ENCODE measurements around the gene WDR19. TPM values are rescaled to one million over a fixed set of nuclear protein-coding genes. Genes with fewer than 3 reads are reported as not detected.

Gene WDR19
- total RNA-seq, 1 donor from 2014 or later = 28.3 TPM

DNA sequence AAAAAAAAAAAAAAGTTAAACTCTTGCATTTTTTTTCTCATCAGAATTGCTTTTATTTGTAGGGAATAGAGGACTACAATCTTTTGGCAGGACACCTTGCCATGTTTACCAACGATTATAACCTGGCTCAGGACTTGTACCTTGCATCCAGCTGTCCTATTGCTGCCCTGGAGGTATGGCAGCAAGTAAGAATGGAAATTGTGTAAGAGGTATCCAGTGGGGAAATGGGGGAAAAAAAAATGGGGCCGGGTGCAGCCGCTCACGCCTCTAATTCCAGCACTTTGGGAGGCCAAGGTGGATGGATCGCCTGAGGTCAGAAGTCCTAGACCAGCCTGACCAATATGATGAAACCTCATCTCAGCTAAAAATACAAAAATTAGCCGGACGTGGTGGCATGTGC lies 49.8 kb downstream of the WDR19 start:
- peaks cover 0 to 13% of the 10 kb centered on the region in 2 donors for H3K4me1 ChIP-seq
- H3K27me3 ChIP-seq = no peaks in the 10 kb centered on the region
- no peak overlapping the region for H3K27ac ChIP-seq
- intact Hi-C loops (cut with DNase I) = no loop called here
- H3K9me3 ChIP-seq = no peaks in the 10 kb centered on the region
- H3K4me3 ChIP-seq = no peak overlapping the region
- peaks cover 4 to 9% of the 10 kb centered on the region in 2 donors for H3K36me3 ChIP-seq
- no peak for DNase-seq (ENCODE audit: low spot score in 2 of 2)
- TF ChIP-seq, protein P1, sequence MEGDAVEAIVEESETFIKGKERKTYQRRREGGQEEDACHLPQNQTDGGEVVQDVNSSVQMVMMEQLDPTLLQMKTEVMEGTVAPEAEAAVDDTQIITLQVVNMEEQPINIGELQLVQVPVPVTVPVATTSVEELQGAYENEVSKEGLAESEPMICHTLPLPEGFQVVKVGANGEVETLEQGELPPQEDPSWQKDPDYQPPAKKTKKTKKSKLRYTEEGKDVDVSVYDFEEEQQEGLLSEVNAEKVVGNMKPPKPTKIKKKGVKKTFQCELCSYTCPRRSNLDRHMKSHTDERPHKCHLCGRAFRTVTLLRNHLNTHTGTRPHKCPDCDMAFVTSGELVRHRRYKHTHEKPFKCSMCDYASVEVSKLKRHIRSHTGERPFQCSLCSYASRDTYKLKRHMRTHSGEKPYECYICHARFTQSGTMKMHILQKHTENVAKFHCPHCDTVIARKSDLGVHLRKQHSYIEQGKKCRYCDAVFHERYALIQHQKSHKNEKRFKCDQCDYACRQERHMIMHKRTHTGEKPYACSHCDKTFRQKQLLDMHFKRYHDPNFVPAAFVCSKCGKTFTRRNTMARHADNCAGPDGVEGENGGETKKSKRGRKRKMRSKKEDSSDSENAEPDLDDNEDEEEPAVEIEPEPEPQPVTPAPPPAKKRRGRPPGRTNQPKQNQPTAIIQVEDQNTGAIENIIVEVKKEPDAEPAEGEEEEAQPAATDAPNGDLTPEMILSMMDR (IDR thresholded peaks at IDR 0.05) = no peak

- Histone ChIP-seq H3K36me3 (peaks cover 4 to 14% of the 10 kb centered on the region in 2 donors), H3K27me3 (no peaks in the 10 kb centered on the region), H3K9me3 (no peaks in the 10 kb centered on the region), H3K4me1 (peaks cover 0 to 10% of the 10 kb centered on the region in 2 donors), H3K27ac (no peak overlapping the region), H3K4me3 (no peak overlapping the region)
- intact Hi-C loops (cut with DNase I) = no loop called here
- TF ChIP-seq, protein P1 (IDR thresholded peaks at IDR 0.05) = no peak
- DNase-seq (ENCODE audit: low spot score in 2 of 2) = no peak
Observed at GRCh38 chr4:39233114-39233513, 50.8 kb downstream of the WDR19 start.

- TF ChIP-seq, protein P1 (IDR thresholded peaks at IDR 0.05) = no peak
- Histone ChIP-seq H3K4me3 (no peak overlapping the region), H3K9me3 (no peaks in the 10 kb centered on the region), H3K27ac (no peak overlapping the region), H3K36me3 (peaks cover 4 to 14% of the 10 kb centered on the region in 2 donors), H3K4me1 (peaks cover 0 to 6% of the 10 kb centered on the region in 2 donors), H3K27me3 (no peaks in the 10 kb centered on the region)
- no peak for DNase-seq (ENCODE audit: low spot score in 2 of 2)
- intact Hi-C loops (cut with DNase I) = no loop called here
Observed at GRCh38 chr4:39233783-39234182, 51.5 kb downstream of the WDR19 start.

DNA sequence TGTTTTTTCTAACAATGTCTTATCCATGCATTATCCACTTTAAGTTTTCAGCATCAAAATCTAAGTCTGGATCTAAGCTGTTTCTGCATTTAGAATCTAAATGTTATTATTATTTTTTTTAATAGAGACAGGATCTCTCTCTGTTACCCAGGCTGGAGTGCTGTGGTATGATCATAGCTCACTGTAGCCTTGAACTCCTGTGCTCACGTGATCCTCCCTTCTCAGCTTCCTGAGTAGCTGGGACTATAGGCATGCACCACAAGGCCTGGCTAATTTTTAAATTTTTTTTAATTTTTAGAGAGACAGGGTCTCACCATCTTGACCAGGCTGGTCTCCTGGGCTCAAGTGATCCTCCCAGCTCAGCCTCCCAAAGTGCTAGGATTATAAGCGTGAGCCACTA lies 52.7 kb downstream of the WDR19 start:
- Histone ChIP-seq H3K36me3 (peaks cover 4 to 14% of the 10 kb centered on the region in 2 donors), H3K27me3 (no peaks in the 10 kb centered on the region), H3K27ac (peak overlapping the region in 1 of 2 donors; percentile 18), H3K9me3 (no peaks in the 10 kb centered on the region), H3K4me1 (peaks cover 0 to 2% of the 10 kb centered on the region in 2 donors), H3K4me3 (no peak overlapping the region)
- DNase-seq (ENCODE audit: low spot score in 2 of 2) = no peak
- intact Hi-C loops (cut with DNase I) = no loop called here
- TF ChIP-seq, protein P1 (IDR thresholded peaks at IDR 0.05) = no peak

- Histone ChIP-seq H3K4me1 (peaks cover 0 to 2% of the 10 kb centered on the region in 2 donors), H3K4me3 (no peak overlapping the region), H3K36me3 (peaks cover 4 to 14% of the 10 kb centered on the region in 2 donors), H3K27me3 (no peaks in the 10 kb centered on the region), H3K9me3 (no peaks in the 10 kb centered on the region), H3K27ac (no peak overlapping the region)
- TF ChIP-seq, protein P1 (IDR thresholded peaks at IDR 0.05) = no peak
- intact Hi-C loops (cut with DNase I) = no loop called here
- no peak for DNase-seq (ENCODE audit: low spot score in 2 of 2)
Observed at GRCh38 chr4:39235696-39236095, 53.4 kb downstream of the WDR19 start.

- peaks cover 3 to 9% of the 10 kb centered on the region in 2 donors for H3K36me3 ChIP-seq
- TF ChIP-seq, protein P1 (IDR thresholded peaks at IDR 0.05) = no peak
- H3K27ac ChIP-seq = peak overlapping the region; percentile 31 to 49
- H3K4me1 ChIP-seq = peaks cover 0 to 2% of the 10 kb centered on the region in 2 donors
- H3K9me3 ChIP-seq = no peaks in the 10 kb centered on the region
- DNase-seq (ENCODE audit: low spot score in 2 of 2) = no peak
- H3K4me3 ChIP-seq = no peak overlapping the region
- H3K27me3 ChIP-seq = no peaks in the 10 kb centered on the region
- intact Hi-C loops (cut with DNase I) = no loop called here
Observed at GRCh38 chr4:39237179-39237578, 54.9 kb downstream of the WDR19 start.

Data from ascending aorta (tissue), 2 donors.